ENCODE data around the gene EFNA3.

DNA sequence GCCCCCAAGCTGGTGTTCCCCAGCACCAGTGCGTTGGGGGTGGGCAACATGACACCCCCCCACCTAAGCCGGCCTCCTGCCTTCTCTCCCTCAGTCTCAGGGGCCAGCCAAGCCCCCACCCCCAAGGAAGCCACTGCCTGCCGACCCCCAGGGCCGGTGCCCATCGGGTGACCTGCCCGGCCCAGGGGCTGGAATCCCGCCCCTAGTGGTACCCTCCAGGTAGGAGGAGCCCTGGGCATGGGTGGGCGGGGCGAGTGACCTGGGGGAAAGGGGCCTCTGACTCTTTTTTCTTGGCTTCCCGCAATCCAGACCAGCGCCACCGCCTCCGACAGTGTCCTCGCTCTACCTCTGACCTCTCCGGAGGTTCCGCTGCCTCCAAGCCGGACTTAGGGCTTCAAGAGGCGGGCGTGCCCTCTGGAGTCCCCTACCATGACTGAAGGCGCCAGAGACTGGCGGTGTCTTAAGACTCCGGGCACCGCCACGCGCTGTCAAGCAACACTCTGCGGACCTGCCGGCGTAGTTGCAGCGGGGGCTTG, 16.4 kb upstream of the EFNA3 start:
- TF ChIP-seq, protein P1, sequence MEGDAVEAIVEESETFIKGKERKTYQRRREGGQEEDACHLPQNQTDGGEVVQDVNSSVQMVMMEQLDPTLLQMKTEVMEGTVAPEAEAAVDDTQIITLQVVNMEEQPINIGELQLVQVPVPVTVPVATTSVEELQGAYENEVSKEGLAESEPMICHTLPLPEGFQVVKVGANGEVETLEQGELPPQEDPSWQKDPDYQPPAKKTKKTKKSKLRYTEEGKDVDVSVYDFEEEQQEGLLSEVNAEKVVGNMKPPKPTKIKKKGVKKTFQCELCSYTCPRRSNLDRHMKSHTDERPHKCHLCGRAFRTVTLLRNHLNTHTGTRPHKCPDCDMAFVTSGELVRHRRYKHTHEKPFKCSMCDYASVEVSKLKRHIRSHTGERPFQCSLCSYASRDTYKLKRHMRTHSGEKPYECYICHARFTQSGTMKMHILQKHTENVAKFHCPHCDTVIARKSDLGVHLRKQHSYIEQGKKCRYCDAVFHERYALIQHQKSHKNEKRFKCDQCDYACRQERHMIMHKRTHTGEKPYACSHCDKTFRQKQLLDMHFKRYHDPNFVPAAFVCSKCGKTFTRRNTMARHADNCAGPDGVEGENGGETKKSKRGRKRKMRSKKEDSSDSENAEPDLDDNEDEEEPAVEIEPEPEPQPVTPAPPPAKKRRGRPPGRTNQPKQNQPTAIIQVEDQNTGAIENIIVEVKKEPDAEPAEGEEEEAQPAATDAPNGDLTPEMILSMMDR (IDR thresholded peaks at IDR 0.05) = no peak
- no peak for TF ChIP-seq POLR2A (IDR thresholded peaks at IDR 0.05)
